Measurements from ENCODE around the gene CAMTA1. TPM values are rescaled to one million over a fixed set of nuclear protein-coding genes. Genes with fewer than 3 reads are reported as not detected.
A peak's percentile ranks its signal among the peaks of the same experiment; 100 is the strongest.

Gene CAMTA1
- polyA plus RNA-seq, 1 of the 3 experiments (the other 2 are of a cell fraction), result 63.1 TPM

DNA sequence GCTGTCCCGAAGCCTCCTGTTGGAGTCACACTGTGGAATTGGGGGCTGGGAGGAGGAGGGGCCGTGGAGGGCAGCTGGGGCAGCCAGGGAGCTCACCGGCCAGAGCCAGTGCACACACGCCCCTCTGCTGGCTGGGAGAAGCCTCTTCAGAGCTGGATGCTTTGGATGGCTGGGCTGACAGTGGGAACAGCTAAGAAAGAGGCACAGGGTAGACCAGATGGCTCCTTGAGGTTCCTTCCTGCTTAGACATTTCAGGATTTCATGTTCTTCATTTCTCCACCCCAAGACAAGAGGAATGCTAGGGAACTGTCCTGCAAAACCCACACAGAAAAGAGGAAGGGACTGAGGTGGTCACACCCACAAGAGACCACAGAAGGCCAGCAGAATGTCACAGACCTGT lies 731.1 kb downstream of the CAMTA1 start:
- no peaks in the 10 kb centered on the region for H3K36me3 ChIP-seq (replicated peaks in 1 of 2; ENCODE audit: control insufficient read depth in 1 of 2, insufficient read depth in 2 of 2, low read length in 1 of 2)
- H3K27me3 ChIP-seq (ENCODE audit: insufficient read depth), result no peaks in the 10 kb centered on the region
- H4K20me1 ChIP-seq (ENCODE audit: insufficient read depth), result no peaks in the 10 kb centered on the region
- H3K79me2 ChIP-seq (ENCODE audit: insufficient read depth), result no peaks in the 10 kb centered on the region
- H3K9ac ChIP-seq, result no peak overlapping the region
- no peak overlapping the region for H3K4me2 ChIP-seq
- H3K27ac ChIP-seq (ENCODE audit: low read depth in 2 of 2, low read length in 1 of 2), result peak overlapping the region in 1 of 2 experiments; percentile 34; a peak in 1 of 4 replicates
- no peaks in the 10 kb centered on the region for H3K9me3 ChIP-seq
- DNase-seq, result peak; percentile 76
- no peaks in the 10 kb centered on the region for H3F3A ChIP-seq (replicated peaks; ENCODE audit: insufficient read depth)
- TF ChIP-seq NFIC (IDR thresholded peaks at IDR 0.05; ENCODE audit: borderline replicate concordance), result no peak
- TF ChIP-seq, protein P1, sequence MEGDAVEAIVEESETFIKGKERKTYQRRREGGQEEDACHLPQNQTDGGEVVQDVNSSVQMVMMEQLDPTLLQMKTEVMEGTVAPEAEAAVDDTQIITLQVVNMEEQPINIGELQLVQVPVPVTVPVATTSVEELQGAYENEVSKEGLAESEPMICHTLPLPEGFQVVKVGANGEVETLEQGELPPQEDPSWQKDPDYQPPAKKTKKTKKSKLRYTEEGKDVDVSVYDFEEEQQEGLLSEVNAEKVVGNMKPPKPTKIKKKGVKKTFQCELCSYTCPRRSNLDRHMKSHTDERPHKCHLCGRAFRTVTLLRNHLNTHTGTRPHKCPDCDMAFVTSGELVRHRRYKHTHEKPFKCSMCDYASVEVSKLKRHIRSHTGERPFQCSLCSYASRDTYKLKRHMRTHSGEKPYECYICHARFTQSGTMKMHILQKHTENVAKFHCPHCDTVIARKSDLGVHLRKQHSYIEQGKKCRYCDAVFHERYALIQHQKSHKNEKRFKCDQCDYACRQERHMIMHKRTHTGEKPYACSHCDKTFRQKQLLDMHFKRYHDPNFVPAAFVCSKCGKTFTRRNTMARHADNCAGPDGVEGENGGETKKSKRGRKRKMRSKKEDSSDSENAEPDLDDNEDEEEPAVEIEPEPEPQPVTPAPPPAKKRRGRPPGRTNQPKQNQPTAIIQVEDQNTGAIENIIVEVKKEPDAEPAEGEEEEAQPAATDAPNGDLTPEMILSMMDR (IDR thresholded peaks at IDR 0.05), result 0 out of 2 replicates have a peak, but pooled peaks have one; percentile 13
- TF ChIP-seq ELF1 (IDR thresholded peaks at IDR 0.05), result no peak
- peak; percentile 64 for TF ChIP-seq RAD21 (IDR thresholded peaks at IDR 0.05; ENCODE audit: low read length)
- TF ChIP-seq SMC3 (IDR thresholded peaks at IDR 0.05; ENCODE audit: low read depth, low read length), result peak; percentile 42; the same call in 1 of the 2 replicates
- TF ChIP-seq CHD2 (IDR thresholded peaks at IDR 0.05; ENCODE audit: low read length, partially characterized antibody), result no peak
- H3K9me2 ChIP-seq, result no peaks in the 10 kb centered on the region
- no peak overlapping the region for H2AFZ ChIP-seq (ENCODE audit: low read depth)
- H3K4me1 ChIP-seq (ENCODE audit: control insufficient read depth in 1 of 2, insufficient read depth in 2 of 2, low read depth in 1 of 2, low read length in 1 of 2), result peaks cover 0 to 25% of the 10 kb centered on the region in 2 experiments; a peak in 1 of 4 replicates
- WGBS (ENCODE audit: low lambda C conversion rate), result 28% methylated on average over 4 of the region's 4 CpGs
- ChIA-PET POLR2A (interaction anchor here (0.9 kb wide), 1 partner anchor 56 kb away, joined by 3 read pairs; no protein-coding TSS in a partner anchor), CTCF (interaction anchor here (0.5 to 2.7 kb wide), 17 partner anchors 8 to 473 kb away, joined by 3 to 16 read pairs (median 4); no protein-coding TSS in a partner anchor)
- H3K4me3 ChIP-seq (ENCODE audit: low read depth in 2 of 2, low read length in 1 of 2), result no peak overlapping the region

- H3K4me2 ChIP-seq, result no peak overlapping the region
- no peak for DNase-seq
- CTCF ChIA-PET, result interaction anchor here (1.1 to 2.7 kb wide), 12 partner anchors 9 to 474 kb away, joined by 3 to 16 read pairs (median 6); no protein-coding TSS in a partner anchor
- no peaks in the 10 kb centered on the region for H3K27me3 ChIP-seq (ENCODE audit: insufficient read depth)
- no peak for TF ChIP-seq GABPA (IDR thresholded peaks at IDR 0.05; ENCODE audit: low read depth)
- no peak for TF ChIP-seq NRF1 (IDR thresholded peaks at IDR 0.05; ENCODE audit: low read depth, low read length)
- no peak for TF ChIP-seq ELF1 (IDR thresholded peaks at IDR 0.05)
- no peak for TF ChIP-seq RXRA (IDR thresholded peaks at IDR 0.05; ENCODE audit: borderline replicate concordance, low read depth)
- TF ChIP-seq RAD21 (IDR thresholded peaks at IDR 0.05; ENCODE audit: low read length), result no peak
- no peaks in the 10 kb centered on the region for H3K36me3 ChIP-seq (replicated peaks in 1 of 2; ENCODE audit: control insufficient read depth in 1 of 2, insufficient read depth in 2 of 2, low read length in 1 of 2)
- peaks cover 0 to 19% of the 10 kb centered on the region in 2 experiments; a peak in 1 of 4 replicates for H3K4me1 ChIP-seq (ENCODE audit: control insufficient read depth in 1 of 2, insufficient read depth in 2 of 2, low read depth in 1 of 2, low read length in 1 of 2)
- no peak overlapping the region for H3K9ac ChIP-seq
- no peak overlapping the region for H3K27ac ChIP-seq (ENCODE audit: low read depth in 2 of 2, low read length in 1 of 2)
- POLR2A ChIA-PET, result no interaction called here
- H3F3A ChIP-seq (replicated peaks; ENCODE audit: insufficient read depth), result no peaks in the 10 kb centered on the region
- H3K4me3 ChIP-seq (ENCODE audit: low read depth in 2 of 2, low read length in 1 of 2), result no peak overlapping the region
- H4K20me1 ChIP-seq (ENCODE audit: insufficient read depth), result no peaks in the 10 kb centered on the region
- no peaks in the 10 kb centered on the region for H3K9me3 ChIP-seq
- no peaks in the 10 kb centered on the region for H3K79me2 ChIP-seq (ENCODE audit: insufficient read depth)
- 68% methylated on average over 5 of the region's 5 CpGs for WGBS (ENCODE audit: low lambda C conversion rate)
- H2AFZ ChIP-seq (ENCODE audit: low read depth), result no peak overlapping the region
- no peaks in the 10 kb centered on the region for H3K9me2 ChIP-seq
These were observed 731.7 kb downstream of the CAMTA1 start for GRCh38 chr1:7516929-7517328.
